GM21737 (cell line): ENCODE measurements around the gene RELT.

Experiments used
- ATAC-seq: cut with Tn5 transposase; IDR thresholded peaks from one replicate; pipeline ENCODE4 v1.9.1; 2021; ENCODE audit warnings: mild to moderate bottlenecking, moderate library complexity; ENCODE audit not compliant: unreplicated experiment

The RELT gene

GRCh38 chr11:73401924-73402833, 26.0 kb downstream of the RELT start:
- ATAC-seq: no peak

- ATAC-seq: no peak
These were observed 26.6 kb downstream of the RELT start for GRCh38 chr11:73402834-73403185.

GRCh38 chr11:73403541-73403940, 27.3 kb downstream of the RELT start:
- ATAC-seq: no peak

GRCh38 chr11:73404048-73404447, 27.8 kb downstream of the RELT start:
- no peak for ATAC-seq

- ATAC-seq: no peak
These were observed 28.4 kb downstream of the RELT start for GRCh38 chr11:73404506-73405145.

- no peak for ATAC-seq
These were observed 28.9 kb downstream of the RELT start for GRCh38 chr11:73405146-73405510.

- no peak for ATAC-seq
These were observed 29.9 kb downstream of the RELT start for GRCh38 chr11:73406131-73406530.

GRCh38 chr11:73406619-73407018, 30.4 kb downstream of the RELT start:
- no peak for ATAC-seq

GRCh38 chr11:73409431-73409830, 33.2 kb downstream of the RELT start:
- ATAC-seq: no peak

GRCh38 chr11:73410627-73411026, 34.4 kb downstream of the RELT start:
- no peak for ATAC-seq

- no peak for ATAC-seq
These were observed 34.8 kb downstream of the RELT start for GRCh38 chr11:73411031-73411430.

GRCh38 chr11:73412308-73412707, 36.1 kb downstream of the RELT start:
- no peak for ATAC-seq

GRCh38 chr11:73413256-73413655, 37.1 kb downstream of the RELT start:
- ATAC-seq: no peak

- no peak for ATAC-seq
These were observed 38.9 kb downstream of the RELT start for GRCh38 chr11:73414977-73415651.

- ATAC-seq: no peak
These were observed 39.8 kb downstream of the RELT start for GRCh38 chr11:73415854-73416615.

- ATAC-seq: no peak
These were observed 40.6 kb downstream of the RELT start for GRCh38 chr11:73416786-73417185.

GRCh38 chr11:73420136-73420535, 43.9 kb downstream of the RELT start:
- ATAC-seq: no peak

GRCh38 chr11:73422886-73423285, 46.7 kb downstream of the RELT start:
- no peak for ATAC-seq

- no peak for ATAC-seq
These were observed 47.3 kb downstream of the RELT start for GRCh38 chr11:73423506-73423905.

GRCh38 chr11:73425108-73425507, 48.9 kb downstream of the RELT start:
- no peak for ATAC-seq

- ATAC-seq: no peak
These were observed 50.1 kb downstream of the RELT start for GRCh38 chr11:73426219-73426850.
